ENCODE results near the gene ARPC5. TPM values are rescaled to one million over a fixed set of nuclear protein-coding genes. Genes with fewer than 3 reads are reported as not detected.

The ARPC5 gene
- total and polyA plus RNA-seq, 2 of the 8 experiments (the other 6 are each of a cell fraction or from before 2014, with no cell fraction given): 24.0 to 60.8 TPM

GRCh38 chr1:183678819-183679218 is 43.2 kb upstream of the ARPC5 start:
- no peak overlapping the region for H3K18ac ChIP-seq (ENCODE audit: extremely low read depth, low read length)
- WGBS, 2 experiments (ENCODE audit: extremely low coverage in 1 of 2, insufficient coverage in 1 of 2, insufficient read length in 1 of 2, insufficient replicate concordance in 2 of 2, low coverage in 1 of 2, low lambda C conversion rate in 2 of 2, missing lambda C conversion rate in 1 of 2): 83% methylated on average over 3 of the region's 3 CpGs; no CpG with 5 or more reads in 1 of the 2 experiments
- no peak overlapping the region for H2BK12ac ChIP-seq (ENCODE audit: low read depth, low read length)
- no peaks in the 10 kb centered on the region for H3K36me3 ChIP-seq (ENCODE audit: control insufficient read depth in 2 of 4, insufficient read depth in 4 of 4, low read length in 3 of 4)
- no peak overlapping the region for H4K8ac ChIP-seq (ENCODE audit: extremely low read depth, insufficient read depth, low read length)
- no peak overlapping the region for H2BK20ac ChIP-seq (ENCODE audit: low read length)
- H3K4ac ChIP-seq (replicated peaks; ENCODE audit: insufficient read length, low read depth, low read length): no peak overlapping the region
- H4K91ac ChIP-seq (replicated peaks; ENCODE audit: insufficient read length, low read length): no peak overlapping the region
- H3K9ac ChIP-seq (replicated peaks in 1 of 4; ENCODE audit: extremely low read depth in 1 of 4, low read depth in 3 of 4, low read length in 3 of 4): no peak overlapping the region
- H3K23me2 ChIP-seq (ENCODE audit: low read depth, low read length): no peaks in the 10 kb centered on the region
- H2AK5ac ChIP-seq (ENCODE audit: low read depth, low read length): no peak overlapping the region
- no peak overlapping the region for H3K14ac ChIP-seq (ENCODE audit: insufficient read length)
- H3K27ac ChIP-seq (ENCODE audit: low read depth, low read length): no peak overlapping the region
- no peaks in the 10 kb centered on the region for H3K79me2 ChIP-seq (ENCODE audit: control insufficient read depth in 1 of 2, insufficient read depth in 2 of 2, low read length in 2 of 2)
- H3K23ac ChIP-seq (ENCODE audit: insufficient read length): no peak overlapping the region
- H4K20me1 ChIP-seq (replicated peaks in 1 of 2; ENCODE audit: control insufficient read depth in 1 of 2, insufficient read depth in 2 of 2, low read length in 2 of 2): no peaks in the 10 kb centered on the region
- H4K5ac ChIP-seq (ENCODE audit: insufficient read length, low read depth, low read length): no peak overlapping the region
- no peak for FAIRE-seq
- no peak overlapping the region for H2BK15ac ChIP-seq (ENCODE audit: low read length)
- H3K56ac ChIP-seq (replicated peaks; ENCODE audit: insufficient read length, low read depth, low read length): no peak overlapping the region
- H3K79me1 ChIP-seq (ENCODE audit: low read depth, low read length): no peaks in the 10 kb centered on the region
- ChIA-PET POLR2A (ENCODE audit: partially characterized antibody) (no interaction called here), CTCF (ENCODE audit: partially characterized antibody) (interaction anchor here (0.8 kb wide), 1 partner anchor 24 kb away, joined by 3 read pairs; no protein-coding TSS in a partner anchor)
- no peak overlapping the region for H2BK5ac ChIP-seq (ENCODE audit: low read depth, low read length)
- 0 out of 7 replicates have a peak, but pooled peaks cover 0 to 2% (median 0%) of the 10 kb centered on the region in 4 experiments for H3K4me1 ChIP-seq (replicated peaks in 1 of 4; ENCODE audit: control insufficient read depth in 3 of 4, insufficient read depth in 4 of 4, low read length in 3 of 4)
- H3K9me3 ChIP-seq (ENCODE audit: insufficient read depth in 2 of 2, low read depth in 1 of 2, low read length in 1 of 2): no peaks in the 10 kb centered on the region
- H2BK120ac ChIP-seq (replicated peaks; ENCODE audit: low read depth, low read length): no peak overlapping the region
- no peak overlapping the region for H2AFZ ChIP-seq (ENCODE audit: low read length)
- H3K27me3 ChIP-seq (replicated peaks in 1 of 4; ENCODE audit: control insufficient read depth in 3 of 4, extremely low read depth in 1 of 4, insufficient read depth in 3 of 4, low read length in 3 of 4): no peaks in the 10 kb centered on the region
- H3K4me2 ChIP-seq (ENCODE audit: insufficient read depth in 1 of 2, low read depth in 2 of 2, low read length in 2 of 2): no peak overlapping the region
- no peak for DNase-seq (ENCODE audit: low read depth in 1 of 2, low spot score in 2 of 2)
- H3K4me3 ChIP-seq (ENCODE audit: extremely low read depth in 1 of 4, insufficient read depth in 2 of 4, low read depth in 3 of 4, low read length in 4 of 4): no peak overlapping the region
- no peak for TF ChIP-seq CBX5 (IDR thresholded peaks at IDR 0.05; ENCODE audit: low read depth, low read length)
- no peak for TF ChIP-seq TCF12 (IDR thresholded peaks at IDR 0.05; ENCODE audit: low read depth, low read length)
- no peak for TF ChIP-seq CTBP2 (IDR thresholded peaks at IDR 0.05; ENCODE audit: borderline replicate concordance, insufficient read depth, insufficient read length, low read length)
- no peak for TF ChIP-seq JUND (IDR thresholded peaks at IDR 0.05; ENCODE audit: low read length)
- no peak for TF ChIP-seq MAFK (IDR thresholded peaks at IDR 0.05; ENCODE audit: low read depth, low read length)
- TF ChIP-seq CBX8 (IDR thresholded peaks at IDR 0.05; ENCODE audit: borderline replicate concordance, low read depth, low read length): no peak
- TF ChIP-seq GTF2F1 (IDR thresholded peaks at IDR 0.05; ENCODE audit: borderline replicate concordance, low read depth, low read length): no peak
- no peak for TF ChIP-seq SUZ12 (IDR thresholded peaks at IDR 0.05; ENCODE audit: low read length)
- no peak for TF ChIP-seq SIRT6 (IDR thresholded peaks at IDR 0.05; ENCODE audit: low read length)
- TF ChIP-seq, protein P1, sequence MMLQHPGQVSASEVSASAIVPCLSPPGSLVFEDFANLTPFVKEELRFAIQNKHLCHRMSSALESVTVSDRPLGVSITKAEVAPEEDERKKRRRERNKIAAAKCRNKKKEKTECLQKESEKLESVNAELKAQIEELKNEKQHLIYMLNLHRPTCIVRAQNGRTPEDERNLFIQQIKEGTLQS (IDR thresholded peaks at IDR 0.05; ENCODE audit: insufficient read depth, low read depth, low read length): no peak
- TF ChIP-seq GABPA (IDR thresholded peaks at IDR 0.05; ENCODE audit: borderline replicate concordance, insufficient read depth, low read length): no peak
- TF ChIP-seq RAD21 (IDR thresholded peaks at IDR 0.05 in 1 of 2, conservative IDR thresholded peaks at IDR 0.05 in 1 of 2; ENCODE audit: low read depth in 2 of 2, low read length in 2 of 2): no peak
- no peak for TF ChIP-seq SP2 (IDR thresholded peaks at IDR 0.05; ENCODE audit: low read length)
- TF ChIP-seq CEBPB (IDR thresholded peaks at IDR 0.05; ENCODE audit: low read depth, low read length): no peak
- no peak for TF ChIP-seq YY1 (IDR thresholded peaks at IDR 0.05; ENCODE audit: low read depth, low read length)
